Measurements from ENCODE around the gene ETNK2. TPM values are rescaled to one million over a fixed set of nuclear protein-coding genes. Genes with fewer than 3 reads are reported as not detected.
A peak's percentile ranks its signal among the peaks of the same experiment; 100 is the strongest.
"Not testable (repeated sequence)": the region's sequence is repeated elsewhere in the genome, so short reads cannot be mapped to it uniquely, and the experiment has no call there.

Gene ETNK2
- total and polyA plus RNA-seq, 2 of the 13 experiments (the other 11 are each of a cell fraction or from before 2014, with no cell fraction given): 15.5 to 42.8 TPM

DNA sequence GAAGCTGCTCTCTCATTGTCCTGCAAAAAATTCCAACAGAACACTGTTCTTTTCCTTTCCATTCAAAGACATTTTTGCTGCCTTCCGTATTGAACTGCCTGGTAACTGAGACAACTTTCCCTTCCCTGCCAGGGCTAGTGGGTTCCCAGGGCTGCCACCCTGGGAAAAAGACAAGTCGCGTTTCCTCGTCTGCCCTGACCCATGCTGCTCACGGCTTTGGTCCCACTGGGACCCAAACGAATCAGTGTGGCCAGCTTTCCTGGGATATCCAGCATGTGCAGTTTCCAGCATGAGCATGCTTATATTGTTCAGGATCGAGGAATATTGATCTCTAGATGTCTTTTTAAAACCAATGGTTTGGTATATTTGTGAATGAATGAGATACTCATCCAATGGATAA is 60.8 kb downstream of the ETNK2 start:
- Histone ChIP-seq H3K36me3 (replicated peaks in 1 of 2; ENCODE audit: control insufficient read depth in 1 of 2, insufficient read depth in 2 of 2, low read length in 2 of 2) (peaks cover 0 to 3% of the 10 kb centered on the region in 2 experiments; a peak in 2 of 5 replicates), H2AFZ (ENCODE audit: low read length) (no peak overlapping the region), H3K4me2 (ENCODE audit: low read depth, low read length) (no peak overlapping the region), H3K4me3 (replicated peaks in 1 of 3; ENCODE audit: insufficient read depth in 1 of 3, low read depth in 2 of 3, low read length in 3 of 3) (no peak overlapping the region), H3K27me3 (ENCODE audit: control insufficient read depth in 1 of 2, insufficient read depth in 2 of 2, low read length in 2 of 2) (no peaks in the 10 kb centered on the region), H3K9ac (ENCODE audit: insufficient read depth, low read depth, low read length) (no peak overlapping the region), H4K20me1 (ENCODE audit: insufficient read depth, low read length) (0 out of 2 replicates have a peak, but pooled peaks cover 2% of the 10 kb centered on the region), H3K9me3 (ENCODE audit: low read length) (no peaks in the 10 kb centered on the region), H3K27ac (ENCODE audit: extremely low read length, insufficient read depth, low read length) (peak overlapping the region; percentile 19), H3K79me2 (ENCODE audit: insufficient read depth, low read length) (peaks cover 89% of the 10 kb centered on the region), H3K4me1 (ENCODE audit: insufficient read depth, low read length) (peaks cover 65% of the 10 kb centered on the region)
- intact Hi-C loops (cut with micrococcal nuclease; ENCODE audit: unreplicated experiment) (no loop called here), in situ Hi-C loops (cut with HindIII; ENCODE audit: extremely low pct_ligation_motif_present, low pct_unique_long_range_greater_than_20kb) (no loop called here)
- no peak for FAIRE-seq
- no peak for ATAC-seq
- CTCF ChIA-PET (ENCODE audit: low intra/inter-chr PET ratio, low total read pairs): no interaction called here
- DNase-seq (ENCODE audit: low spot score): no peak
- BruUV-seq (replicated peaks): no TSS peak
- TF ChIP-seq ZFY (CRISPR knock-in tag; IDR thresholded peaks at IDR 0.05): no peak
- TF ChIP-seq HDAC6 (IDR thresholded peaks at IDR 0.05; ENCODE audit: low read depth, low read length): no peak
- TF ChIP-seq, protein P1, sequence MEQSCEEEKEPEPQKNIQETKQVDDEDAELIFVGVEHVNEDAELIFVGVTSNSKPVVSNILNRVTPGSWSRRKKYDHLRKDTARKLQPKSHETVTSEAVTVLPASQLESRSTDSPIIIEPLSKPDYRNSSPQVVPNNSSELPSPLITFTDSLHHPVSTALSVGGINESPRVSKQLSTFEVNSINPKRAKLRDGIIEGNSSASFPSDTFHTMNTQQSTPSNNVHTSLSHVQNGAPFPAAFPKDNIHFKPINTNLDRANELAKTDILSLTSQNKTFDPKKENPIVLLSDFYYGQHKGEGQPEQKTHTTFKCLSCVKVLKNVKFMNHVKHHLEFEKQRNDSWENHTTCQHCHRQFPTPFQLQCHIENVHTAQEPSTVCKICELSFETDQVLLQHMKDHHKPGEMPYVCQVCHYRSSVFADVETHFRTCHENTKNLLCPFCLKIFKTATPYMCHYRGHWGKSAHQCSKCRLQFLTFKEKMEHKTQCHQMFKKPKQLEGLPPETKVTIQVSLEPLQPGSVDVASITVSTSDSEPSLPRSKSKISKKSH (CRISPR knock-in tag; IDR thresholded peaks at IDR 0.05; ENCODE audit: borderline replicate concordance): no peak
- no peak for TF ChIP-seq ZC3H4 (CRISPR knock-in tag; IDR thresholded peaks at IDR 0.05; ENCODE audit: borderline replicate concordance)
- POLR2A ChIA-PET: interaction anchor here (1.5 to 1.7 kb wide), 3 partner anchors 13 to 18 kb away, joined by 4 to 5 read pairs (median 5); partner anchors contain the start of gene SOX13
- 92% methylated on average over 7 of the region's 7 CpGs for WGBS (ENCODE audit: low lambda C conversion rate)

GRCh38 chr1:204090132-204090531 is 61.7 kb downstream of the ETNK2 start:
- WGBS (ENCODE audit: low lambda C conversion rate): 100% methylated on average over 2 of the region's 3 CpGs
- H4K20me1 ChIP-seq (ENCODE audit: insufficient read depth, low read length); BruUV-seq (replicated peaks); H3K9me3 ChIP-seq (ENCODE audit: low read length); H3K36me3 ChIP-seq (replicated peaks in 1 of 2; ENCODE audit: control insufficient read depth in 1 of 2, insufficient read depth in 2 of 2, low read length in 2 of 2); in situ Hi-C loops (cut with HindIII; ENCODE audit: extremely low pct_ligation_motif_present, low pct_unique_long_range_greater_than_20kb); CTCF ChIA-PET (ENCODE audit: low intra/inter-chr PET ratio, low total read pairs); FAIRE-seq; H3K27me3 ChIP-seq (ENCODE audit: control insufficient read depth in 1 of 2, insufficient read depth in 2 of 2, low read length in 2 of 2); intact Hi-C loops (cut with micrococcal nuclease; ENCODE audit: unreplicated experiment); H2AFZ ChIP-seq (ENCODE audit: low read length); ATAC-seq; H3K4me2 ChIP-seq (ENCODE audit: low read depth, low read length); H3K27ac ChIP-seq (ENCODE audit: extremely low read length, insufficient read depth, low read length); H3K9ac ChIP-seq (ENCODE audit: insufficient read depth, low read depth, low read length); H3K4me3 ChIP-seq (replicated peaks in 1 of 3; ENCODE audit: insufficient read depth in 1 of 3, low read depth in 2 of 3, low read length in 3 of 3); DNase-seq (ENCODE audit: low spot score): not testable (repeated sequence)
- Histone ChIP-seq H3K79me2 (ENCODE audit: insufficient read depth, low read length) (peaks cover 87% of the 10 kb centered on the region), H3K4me1 (ENCODE audit: insufficient read depth, low read length) (peaks cover 61% of the 10 kb centered on the region)
- POLR2A ChIA-PET: interaction anchor here (1.5 to 1.7 kb wide), 3 partner anchors 12 to 18 kb away, joined by 4 to 5 read pairs (median 5); partner anchors contain the start of gene SOX13
